ENCODE data around the gene HHLA2.
"Not testable (repeated sequence)": the region's sequence is repeated elsewhere in the genome, so short reads cannot be mapped to it uniquely, and the experiment has no call there.

Gene HHLA2

GRCh38 chr3:108296239-108296638, at the start of gene HHLA2:
HHLA2 (plus strand) TSS chr3:108296548; CDS start chr3:108351814, 55,266 bp downstream.
- no peak for DNase-seq (ENCODE audit: low spot score)

- DNase-seq (ENCODE audit: low spot score) = no peak
Observed at GRCh38 chr3:108250626-108251025, 45.7 kb upstream of the HHLA2 start.

- no peak for DNase-seq (ENCODE audit: low spot score)
Observed at GRCh38 chr3:108251265-108251664, 45.1 kb upstream of the HHLA2 start.

- DNase-seq (ENCODE audit: low spot score) = no peak
Observed at GRCh38 chr3:108251844-108252243, 44.5 kb upstream of the HHLA2 start.

GRCh38 chr3:108255131-108255530, 41.2 kb upstream of the HHLA2 start:
- DNase-seq (ENCODE audit: low spot score) = no peak

GRCh38 chr3:108264534-108265298, 31.6 kb upstream of the HHLA2 start:
- DNase-seq (ENCODE audit: low spot score) = not testable (repeated sequence)

- DNase-seq (ENCODE audit: low spot score) = not testable (repeated sequence)
Observed at GRCh38 chr3:108268235-108268634, 28.1 kb upstream of the HHLA2 start.

- no peak for DNase-seq (ENCODE audit: low spot score)
Observed at GRCh38 chr3:108271626-108272025, 24.7 kb upstream of the HHLA2 start.

GRCh38 chr3:108279066-108279465, 17.3 kb upstream of the HHLA2 start:
- DNase-seq (ENCODE audit: low spot score) = not testable (repeated sequence)

GRCh38 chr3:108280476-108280875, 15.9 kb upstream of the HHLA2 start:
- DNase-seq (ENCODE audit: low spot score) = no peak

GRCh38 chr3:108281670-108282069, 14.7 kb upstream of the HHLA2 start:
- no peak for DNase-seq (ENCODE audit: low spot score)

- DNase-seq (ENCODE audit: low spot score) = no peak
Observed at GRCh38 chr3:108283006-108283405, 13.3 kb upstream of the HHLA2 start.

- no peak for DNase-seq (ENCODE audit: low spot score)
Observed at GRCh38 chr3:108283989-108284388, 12.4 kb upstream of the HHLA2 start.

- DNase-seq (ENCODE audit: low spot score) = no peak
Observed at GRCh38 chr3:108285176-108285575, 11.2 kb upstream of the HHLA2 start.

GRCh38 chr3:108287146-108287545, 9.2 kb upstream of the HHLA2 start:
- no peak for DNase-seq (ENCODE audit: low spot score)

GRCh38 chr3:108288193-108288592, 8.2 kb upstream of the HHLA2 start:
- not testable (repeated sequence) for DNase-seq (ENCODE audit: low spot score)

GRCh38 chr3:108289159-108289558, 7.2 kb upstream of the HHLA2 start:
- no peak for DNase-seq (ENCODE audit: low spot score)

GRCh38 chr3:108292450-108292849, 3.9 kb upstream of the HHLA2 start:
- peak; percentile 9 for DNase-seq (ENCODE audit: low spot score)

- DNase-seq (ENCODE audit: low spot score) = no peak
Observed at GRCh38 chr3:108292905-108293328, 3.4 kb upstream of the HHLA2 start.

GRCh38 chr3:108293858-108294257, 2.5 kb upstream of the HHLA2 start:
- no peak for DNase-seq (ENCODE audit: low spot score)

- DNase-seq (ENCODE audit: low spot score) = no peak
Observed at GRCh38 chr3:108295421-108296175, 750 bp upstream of the HHLA2 start.

GRCh38 chr3:108297647-108298046, 1.3 kb downstream of the HHLA2 start:
- no peak for DNase-seq (ENCODE audit: low spot score)

- DNase-seq (ENCODE audit: low spot score) = no peak
Observed at GRCh38 chr3:108298056-108298455, 1.7 kb downstream of the HHLA2 start.
